Osteocyte (in vitro differentiated cells): ENCODE results near the gene UROS. TPM values are rescaled to one million over a fixed set of nuclear protein-coding genes. Genes with fewer than 3 reads are reported as not detected.

Source experiments
- DNase-seq: peaks from one replicate; pipeline ENCODE4 v3.0.0; 2021; ENCODE audit warnings: mixed read lengths; ENCODE audit not compliant: unreplicated experiment; ENCODE audit errors: extremely low spot score
- H3K27ac Mint-ChIP-seq: one replicate; pipeline ENCODE4 v1.8.0; 2021; ENCODE audit warnings: mild to moderate bottlenecking, mixed read lengths; ENCODE audit not compliant: unreplicated experiment
- H3K27me3 Mint-ChIP-seq: one replicate; pipeline ENCODE4 v1.8.0; 2021; ENCODE audit warnings: mixed read lengths; ENCODE audit not compliant: unreplicated experiment
- H3K36me3 Mint-ChIP-seq: one replicate; pipeline ENCODE4 v1.8.0; 2021; ENCODE audit warnings: mixed read lengths; ENCODE audit not compliant: unreplicated experiment
- H3K4me1 Mint-ChIP-seq: one replicate; pipeline ENCODE4 v1.8.0; 2021; ENCODE audit warnings: mixed read lengths; ENCODE audit not compliant: unreplicated experiment
- H3K4me3 Mint-ChIP-seq: one replicate; pipeline ENCODE4 v1.8.0; 2021; ENCODE audit warnings: mild to moderate bottlenecking, moderate library complexity, mixed read lengths; ENCODE audit not compliant: unreplicated experiment
- H3K9me3 Mint-ChIP-seq: one replicate; pipeline ENCODE4 v1.8.0; 2021; ENCODE audit warnings: mixed read lengths; ENCODE audit not compliant: unreplicated experiment
- CTCF ChIP-seq: fragments of 200-600 bp; sonication (generic); IDR thresholded peaks from 2 replicates; pipeline ENCODE4 v1.5.0; 2021; ENCODE audit warnings: antibody characterized with exemption, mild to moderate bottlenecking, moderate library complexity
- microRNA-seq: library from miRNA; unstranded; fragments of <30 nt; microRNA quantifications from one replicate; pipeline ENCODE4 v1.1.0, GENCODE V29; 2020; ENCODE audit not compliant: unreplicated experiment
- total RNA-seq: library from RNA; stranded (reverse); gene quantifications from 2 replicates; pipeline ENCODE4 v1.2.1, GENCODE V29; 2021

Gene UROS
- total RNA-seq, 1 donor from 2014 or later, result 68.0 TPM

- Mint-ChIP-seq H3K36me3 (peaks cover 58% of the 10 kb centered on the region), H3K27me3 (no peaks in the 10 kb centered on the region), H3K27ac (no peak overlapping the region), H3K4me1 (no peaks in the 10 kb centered on the region), H3K4me3 (no peak overlapping the region), H3K9me3 (no peaks in the 10 kb centered on the region)
- DNase-seq, result no peak
- no peak for TF ChIP-seq CTCF
These were observed 66.9 kb downstream of the UROS start for GRCh38 chr10:125756196-125756595.

- H3K4me3 Mint-ChIP-seq, result no peak overlapping the region
- H3K27me3 Mint-ChIP-seq, result no peaks in the 10 kb centered on the region
- no peak overlapping the region for H3K27ac Mint-ChIP-seq
- peaks cover 69% of the 10 kb centered on the region for H3K36me3 Mint-ChIP-seq
- no peaks in the 10 kb centered on the region for H3K4me1 Mint-ChIP-seq
- no peak for TF ChIP-seq CTCF
- no peaks in the 10 kb centered on the region for H3K9me3 Mint-ChIP-seq
- no peak for DNase-seq
These were observed 75.6 kb downstream of the UROS start for GRCh38 chr10:125747417-125747816.

GRCh38 chr10:125744909-125745308 is 78.1 kb downstream of the UROS start:
- no peak for DNase-seq
- Mint-ChIP-seq H3K27me3 (no peaks in the 10 kb centered on the region), H3K4me1 (no peaks in the 10 kb centered on the region), H3K36me3 (peaks cover 68% of the 10 kb centered on the region), H3K4me3 (no peak overlapping the region), H3K27ac (no peak overlapping the region), H3K9me3 (no peaks in the 10 kb centered on the region)
- TF ChIP-seq CTCF, result no peak

GRCh38 chr10:125742465-125742864 is 80.6 kb downstream of the UROS start:
- H3K36me3 Mint-ChIP-seq, result peaks cover 69% of the 10 kb centered on the region
- no peak for DNase-seq
- no peaks in the 10 kb centered on the region for H3K27me3 Mint-ChIP-seq
- TF ChIP-seq CTCF, result peak; percentile 43
- H3K9me3 Mint-ChIP-seq, result no peaks in the 10 kb centered on the region
- H3K4me1 Mint-ChIP-seq, result no peaks in the 10 kb centered on the region
- H3K4me3 Mint-ChIP-seq, result no peak overlapping the region
- H3K27ac Mint-ChIP-seq, result no peak overlapping the region

GRCh38 chr10:125739994-125740679 is 82.9 kb downstream of the UROS start:
- H3K9me3 Mint-ChIP-seq, result no peaks in the 10 kb centered on the region
- no peaks in the 10 kb centered on the region for H3K27me3 Mint-ChIP-seq
- peaks cover 73% of the 10 kb centered on the region for H3K36me3 Mint-ChIP-seq
- no peak for DNase-seq
- no peak overlapping the region for H3K27ac Mint-ChIP-seq
- no peak for TF ChIP-seq CTCF
- H3K4me1 Mint-ChIP-seq, result no peaks in the 10 kb centered on the region
- no peak overlapping the region for H3K4me3 Mint-ChIP-seq

Small RNAs within 50 kb of the gene (microRNA-seq; reads per million reads assigned to microRNA genes)
- not detected for gene MIR4484

Other genes starting within 250 kb of the UROS start
- gene TEX36, start 140.1 kb downstream of the UROS start, total RNA-seq, result not detected in 2 replicates
- gene EDRF1, start 103.5 kb downstream of the UROS start, total RNA-seq, result 21.6 and 23.2 TPM in 2 replicates
- 0.18 TPM in 1 of 2 replicates, not detected in the other for gene MMP21, start 47.4 kb downstream of the UROS start, total RNA-seq
- 34.6 TPM in 2 replicates for gene BCCIP, start 288 bp upstream of the UROS start, total RNA-seq
- 30.4 and 30.8 TPM in 2 replicates for gene DHX32, start 58.0 kb upstream of the UROS start, total RNA-seq
- 0.81 and 2.0 TPM in 2 replicates for gene FANK1, start 73.3 kb upstream of the UROS start, total RNA-seq